H1 (cell line): ENCODE measurements around the gene FAM170A. TPM values are rescaled to one million over a fixed set of nuclear protein-coding genes. Genes with fewer than 3 reads are reported as not detected.

ENCODE experiments used
- CTCF ChIA-PET: fragments of 300-600 bp; sonication (Branson Sonifier 250); formaldehyde crosslinking; loops from one replicate; lab custom pipeline; 2021; ENCODE audit not compliant: partially characterized antibody; lab: Charles Lee
- POLR2A ChIA-PET: fragments of 300-600 bp; sonication (Branson Sonifier 250); formaldehyde crosslinking; loops from one replicate; lab custom pipeline; 2021; ENCODE audit warnings: inconsistent platforms; ENCODE audit not compliant: partially characterized antibody; lab: Charles Lee
- DNase-seq, 2 experiments: peaks; one replicate each; pipeline versions ENCODE4 v3.0.0 to v3.0.0-alpha.2; 2010 to 2022; ENCODE audit warnings: low spot score in 2 of 2, low read depth in 1 of 2, mixed read lengths in 1 of 2
- FAIRE-seq: peaks from 2 replicates; lab custom pipeline; 2011; peaks lifted over from hg19 to GRCh38; lab: Jason Lieb, UNC
- H2AFZ ChIP-seq: 2 replicates; pipeline ENCODE4 v1.8.1; 2012; ENCODE audit warnings: low read length, inconsistent platforms
- H2AK5ac ChIP-seq: 2 replicates; pipeline ENCODE4 v1.6.1; 2013; ENCODE audit warnings: low read depth, low read length
- H2BK120ac ChIP-seq: replicated peaks from 2 replicates; pipeline ENCODE3; 2013; ENCODE audit warnings: low read depth, low read length, inconsistent platforms
- H2BK12ac ChIP-seq: 2 replicates; pipeline ENCODE4 v1.6.1; 2013; ENCODE audit warnings: low read depth, low read length
- H2BK15ac ChIP-seq: 2 replicates; pipeline ENCODE4 v1.6.1; 2013; ENCODE audit warnings: low read length
- H2BK20ac ChIP-seq: 2 replicates; pipeline ENCODE4 v1.6.1; 2013; ENCODE audit warnings: low read length
- H2BK5ac ChIP-seq: 2 replicates; pipeline ENCODE4 v1.6.1; 2013; ENCODE audit warnings: low read depth, low read length
- H3K14ac ChIP-seq: 2 replicates; pipeline ENCODE4 v1.6.1; 2013; ENCODE audit warnings: inconsistent platforms; ENCODE audit not compliant: insufficient read length
- H3K18ac ChIP-seq: 2 replicates; pipeline ENCODE4 v1.6.1; 2013; ENCODE audit warnings: low read length; ENCODE audit errors: extremely low read depth
- H3K23ac ChIP-seq: 2 replicates; pipeline ENCODE4 v1.6.1; 2013; ENCODE audit warnings: inconsistent platforms; ENCODE audit not compliant: insufficient read length
- H3K23me2 ChIP-seq: 2 replicates; pipeline ENCODE4 v1.6.1; 2013; ENCODE audit warnings: low read depth, low read length
- H3K27ac ChIP-seq: 2 replicates; pipeline ENCODE4 v1.6.1; 2011; ENCODE audit warnings: low read depth, low read length, inconsistent platforms
- H3K27me3 ChIP-seq, 4 experiments: replicated peaks in 1 of 4; 1 replicate in 1 of 4; 2 replicates in 3 of 4; pipeline versions ENCODE4 v1.6.1 to v1.8.1; 2011 to 2013; ENCODE audit warnings: low read length in 3 of 4, mild to moderate bottlenecking in 3 of 4, inconsistent platforms in 2 of 4, mixed read lengths in 2 of 4, moderate library complexity in 1 of 4; ENCODE audit not compliant: control insufficient read depth in 3 of 4, insufficient read depth in 3 of 4; ENCODE audit errors: extremely low read depth in 1 of 4
- H3K36me3 ChIP-seq, 4 experiments: 2 replicates each; pipeline versions ENCODE4 v1.6.1 to v1.8.1; 2011 to 2013; ENCODE audit warnings: mild to moderate bottlenecking in 4 of 4, low read length in 3 of 4, moderate library complexity in 2 of 4, control low read depth in 1 of 4, inconsistent platforms in 1 of 4; ENCODE audit not compliant: insufficient read depth in 4 of 4, control insufficient read depth in 2 of 4
- H3K4ac ChIP-seq: replicated peaks from 2 replicates; pipeline ENCODE3; 2013; ENCODE audit warnings: low read length, low read depth, mixed read lengths, inconsistent platforms; ENCODE audit not compliant: insufficient read length
- H3K4me1 ChIP-seq, 4 experiments: replicated peaks in 1 of 4; 1 replicate in 1 of 4; 2 replicates in 3 of 4; pipeline versions ENCODE4 v1.6.1 to v1.8.1; 2011 to 2013; ENCODE audit warnings: low read length in 3 of 4, inconsistent platforms in 2 of 4, mixed read lengths in 1 of 4; ENCODE audit not compliant: insufficient read depth in 4 of 4, control insufficient read depth in 3 of 4
- H3K4me2 ChIP-seq, 2 experiments: 2 replicates each; pipeline versions ENCODE4 v1.6.1 to v1.8.1; 2011 to 2013; ENCODE audit warnings: low read depth in 2 of 2, low read length in 2 of 2, control low read depth in 1 of 2, inconsistent platforms in 1 of 2, mild to moderate bottlenecking in 1 of 2; ENCODE audit not compliant: insufficient read depth in 1 of 2
- H3K4me3 ChIP-seq, 4 experiments: fragments of 200-600, 300-600 bp in 1 of 4; sonication (generic), shearing (Covaris generic), sonication (Bioruptor Twin) in 1 of 4; 2 replicates each; pipeline versions ENCODE4 v1.5.1 to v1.8.1; 2011 to 2016; ENCODE audit warnings: low read length in 4 of 4, low read depth in 3 of 4, control low read depth in 2 of 4, inconsistent platforms in 2 of 4, mild to moderate bottlenecking in 2 of 4, mixed read lengths in 1 of 4, moderate library complexity in 1 of 4; ENCODE audit not compliant: insufficient read depth in 2 of 4; ENCODE audit errors: extremely low read depth in 1 of 4
- H3K56ac ChIP-seq: replicated peaks from 2 replicates; pipeline ENCODE3; 2013; ENCODE audit warnings: low read depth, mild to moderate bottlenecking, mixed read lengths, low read length, inconsistent platforms; ENCODE audit not compliant: insufficient read length
- H3K79me1 ChIP-seq: 2 replicates; pipeline ENCODE4 v1.6.1; 2013; ENCODE audit warnings: low read depth, low read length, control low read depth
- H3K79me2 ChIP-seq, 2 experiments: 2 replicates each; pipeline versions ENCODE4 v1.6.1 to v1.8.1; 2012 to 2013; ENCODE audit warnings: low read length in 2 of 2, mild to moderate bottlenecking in 2 of 2, inconsistent platforms in 1 of 2; ENCODE audit not compliant: insufficient read depth in 2 of 2, control insufficient read depth in 1 of 2
- H3K9ac ChIP-seq, 4 experiments: replicated peaks in 1 of 4; 1 replicate in 1 of 4; 2 replicates in 3 of 4; pipeline versions ENCODE4 v1.6.1 to v1.8.1; 2011 to 2013; ENCODE audit warnings: low read depth in 3 of 4, low read length in 3 of 4, control low read depth in 2 of 4, mild to moderate bottlenecking in 2 of 4, moderate library complexity in 2 of 4, inconsistent platforms in 1 of 4; ENCODE audit errors: extremely low read depth in 1 of 4
- H3K9me3 ChIP-seq, 2 experiments: 2 replicates each; pipeline versions ENCODE4 v1.6.1 to v1.8.1; 2012 to 2013; ENCODE audit warnings: mild to moderate bottlenecking in 2 of 2, moderate library complexity in 2 of 2, control low read depth in 1 of 2, inconsistent platforms in 1 of 2, low read depth in 1 of 2, low read length in 1 of 2, mixed read lengths in 1 of 2; ENCODE audit not compliant: insufficient read depth in 2 of 2
- H4K20me1 ChIP-seq, 2 experiments: replicated peaks in 1 of 2; 2 replicates each; pipeline versions ENCODE3 to v1.8.1; 2011 to 2013; ENCODE audit warnings: inconsistent platforms in 2 of 2, low read length in 2 of 2, mild to moderate bottlenecking in 1 of 2; ENCODE audit not compliant: insufficient read depth in 2 of 2, control insufficient read depth in 1 of 2
- H4K5ac ChIP-seq: 2 replicates; pipeline ENCODE4 v1.6.1; 2013; ENCODE audit warnings: low read length, low read depth, mixed read lengths, inconsistent platforms; ENCODE audit not compliant: insufficient read length
- H4K8ac ChIP-seq: 2 replicates; pipeline ENCODE4 v1.8.0; 2013; ENCODE audit warnings: mild to moderate bottlenecking, moderate library complexity, low read length, inconsistent platforms; ENCODE audit not compliant: insufficient read depth; ENCODE audit errors: extremely low read depth
- H4K91ac ChIP-seq: replicated peaks from 2 replicates; pipeline ENCODE3; 2013; ENCODE audit warnings: low read length, mixed read lengths, inconsistent platforms; ENCODE audit not compliant: insufficient read length
- SIN3A ChIP-seq, 2 experiments: IDR thresholded peaks in 1 of 2; conservative IDR thresholded peaks in 1 of 2; 2 replicates each; pipeline ENCODE4 v1.6.1; 2011 to 2012; ENCODE audit warnings: low read length in 2 of 2, improper control_type of control experiment in 1 of 2, low read depth in 1 of 2, mild to moderate bottlenecking in 1 of 2
- WGBS, 2 experiments: shearing (Covaris generic) in 1 of 2; methylation state at CpG; one replicate each; pipeline versions ENCODE4 v1.1.6 to v1.1.7; 2013 to 2015; ENCODE audit warnings: low lambda C conversion rate in 2 of 2, mixed read lengths in 2 of 2, inconsistent platforms in 1 of 2, low coverage in 1 of 2, missing lambda C conversion rate in 1 of 2; ENCODE audit not compliant: insufficient replicate concordance in 2 of 2, insufficient coverage in 1 of 2, insufficient read length in 1 of 2; ENCODE audit errors: extremely low coverage in 1 of 2, missing lambda C conversion rate in 1 of 2; 5-methylcytosine and 5-hydroxymethylcytosine counted together
- polyA plus RNA-seq, 7 experiments: library from polyadenylated mRNA; depleted of rRNA in 3 of 7; stranded (reverse) in 5 of 7; unstranded in 2 of 7; fragments of >200 nt in 5 of 7; fragments of 200-250 nt in 2 of 7; gene quantifications; 1 replicate in 5 of 7; 2 replicates in 1 of 7; 4 replicates in 1 of 7; pipeline versions ENCODE4 v1.2.1 to v1.2.3, GENCODE V29; 2011 to 2013; ENCODE audit warnings: missing spikeins in 2 of 7, mixed read lengths in 2 of 7
- total RNA-seq: library from RNA; stranded (reverse); fragmentation: NEBNext Ultra II Directional; extraction: Animal tissue kit (Norgen Biotek cat#: 25700); gene quantifications from 2 replicates; pipeline ENCODE4 v1.2.1, GENCODE V29; 2021
- TF ChIP-seq, protein P1 (sequence below): IDR thresholded peaks from 2 replicates; pipeline ENCODE4 v1.6.1; 2012; ENCODE audit warnings: low read length, inconsistent platforms

FAM170A gene
- total and polyA plus RNA-seq, 2 of the 8 experiments (the other 6 are each of a cell fraction or from before 2014, with no cell fraction given) = not detected

DNA sequence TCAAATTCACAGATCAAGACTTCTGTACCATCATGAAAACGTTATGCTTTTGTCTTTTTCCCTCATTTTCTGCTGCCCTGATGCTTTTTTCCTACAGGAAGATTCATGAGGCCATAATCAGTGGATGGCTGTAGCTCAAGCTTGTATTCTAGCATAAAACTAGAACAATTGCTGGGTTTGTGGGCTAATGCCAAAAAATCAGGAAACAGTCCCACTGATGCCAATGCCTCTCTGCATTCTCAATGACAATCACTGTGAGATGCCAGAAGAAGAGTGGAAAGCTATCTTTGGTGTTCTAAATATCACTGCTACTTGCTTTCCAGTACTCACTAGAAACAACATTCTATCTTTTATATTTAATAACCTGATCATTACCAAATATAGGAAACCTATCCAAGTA is 33.3 kb upstream of the FAM170A start:
- 88% methylated on average over 1 of the region's 1 CpG; no CpG with 5 or more reads in 1 of the 2 experiments for WGBS, 2 experiments
- no peak overlapping the region for H2BK20ac ChIP-seq
- no peak for DNase-seq
- H3K4me3 ChIP-seq = no peak overlapping the region
- peaks cover 5 to 7% of the 10 kb centered on the region in 2 experiments; a peak in 2 of 4 replicates for H3K9me3 ChIP-seq
- no peaks in the 10 kb centered on the region for H3K79me1 ChIP-seq
- no peak overlapping the region for H2BK5ac ChIP-seq
- H3K23me2 ChIP-seq = no peaks in the 10 kb centered on the region
- H3K23ac ChIP-seq = no peak overlapping the region
- no peaks in the 10 kb centered on the region for H3K36me3 ChIP-seq
- no peak overlapping the region for H3K56ac ChIP-seq
- ChIA-PET POLR2A (no interaction called here), CTCF (interaction anchor here (0.8 to 1.2 kb wide), 2 partner anchors 11 to 19 kb away, joined by 3 read pairs; no protein-coding TSS in a partner anchor)
- no peak for FAIRE-seq
- no peak overlapping the region for H3K27ac ChIP-seq
- no peak overlapping the region for H4K8ac ChIP-seq
- H2BK12ac ChIP-seq = no peak overlapping the region
- no peak overlapping the region for H3K9ac ChIP-seq
- H4K5ac ChIP-seq = no peak overlapping the region
- no peaks in the 10 kb centered on the region for H4K20me1 ChIP-seq
- H3K4me2 ChIP-seq = no peak overlapping the region
- H3K27me3 ChIP-seq = no peaks in the 10 kb centered on the region
- no peak overlapping the region for H3K18ac ChIP-seq
- no peak overlapping the region for H2AK5ac ChIP-seq
- H2BK120ac ChIP-seq = no peak overlapping the region
- H2BK15ac ChIP-seq = no peak overlapping the region
- no peak overlapping the region for H4K91ac ChIP-seq
- H3K14ac ChIP-seq = no peak overlapping the region
- no peak overlapping the region for H2AFZ ChIP-seq
- H3K79me2 ChIP-seq = no peaks in the 10 kb centered on the region
- H3K4me1 ChIP-seq = no peaks in the 10 kb centered on the region
- H3K4ac ChIP-seq = no peak overlapping the region
- TF ChIP-seq SIN3A (conservative IDR thresholded peaks at IDR 0.05 in 1 of 2, IDR thresholded peaks at IDR 0.05 in 1 of 2; ENCODE audit: low read depth in 1 of 2, low read length in 2 of 2) = no peak
- TF ChIP-seq, protein P1, sequence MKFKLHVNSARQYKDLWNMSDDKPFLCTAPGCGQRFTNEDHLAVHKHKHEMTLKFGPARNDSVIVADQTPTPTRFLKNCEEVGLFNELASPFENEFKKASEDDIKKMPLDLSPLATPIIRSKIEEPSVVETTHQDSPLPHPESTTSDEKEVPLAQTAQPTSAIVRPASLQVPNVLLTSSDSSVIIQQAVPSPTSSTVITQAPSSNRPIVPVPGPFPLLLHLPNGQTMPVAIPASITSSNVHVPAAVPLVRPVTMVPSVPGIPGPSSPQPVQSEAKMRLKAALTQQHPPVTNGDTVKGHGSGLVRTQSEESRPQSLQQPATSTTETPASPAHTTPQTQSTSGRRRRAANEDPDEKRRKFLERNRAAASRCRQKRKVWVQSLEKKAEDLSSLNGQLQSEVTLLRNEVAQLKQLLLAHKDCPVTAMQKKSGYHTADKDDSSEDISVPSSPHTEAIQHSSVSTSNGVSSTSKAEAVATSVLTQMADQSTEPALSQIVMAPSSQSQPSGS = no peak
